Keratinocyte (primary cell): ENCODE data around the gene PPARA.

Experiments
- CTCF ChIP-seq, 3 experiments: IDR thresholded peaks in 1 of 3; conservative IDR thresholded peaks in 1 of 3; optimal IDR thresholded peaks in 1 of 3; 2 replicates in 2 of 3; 3 replicates in 1 of 3; pipeline versions ENCODE3 to v1.5.1; 2011; ENCODE audit warnings: low read length in 3 of 3, mild to moderate bottlenecking in 3 of 3, moderate library complexity in 2 of 3, control low read depth in 1 of 3, inconsistent platforms in 1 of 3; ENCODE audit not compliant: insufficient read depth in 2 of 3; ENCODE audit errors: extremely low read depth in 1 of 3
- EZH2 ChIP-seq: IDR thresholded peaks from one replicate; pipeline ENCODE4 v1.6.1; 2012; ENCODE audit warnings: inconsistent platforms, mild to moderate bottlenecking, low read length, moderate library complexity

- TF ChIP-seq CTCF (optimal IDR thresholded peaks at IDR 0.05 in 1 of 3, IDR thresholded peaks at IDR 0.05 in 1 of 3, conservative IDR thresholded peaks at IDR 0.05 in 1 of 3; ENCODE audit: extremely low read depth in 1 of 3, insufficient read depth in 2 of 3, low read length in 3 of 3), result no peak
- no peak for TF ChIP-seq EZH2
Measured at GRCh38 chr22:46281866-46282678, 131.7 kb downstream of the PPARA start.
